Right lobe of liver (tissue), 4 donors: ENCODE data around the gene MAEL.

Experiments used
- POLR2A ChIP-seq: fragments of 450-650 bp; IDR thresholded peaks from one replicate; pipeline ENCODE4 v1.6.1; 2017; ENCODE audit warnings: antibody characterized with exemption, mild to moderate bottlenecking
- TF ChIP-seq, protein P1 (sequence below), 4 donors: fragments of 200-600 bp in 3 of 4; fragments of 450-650 bp in 1 of 4; IDR thresholded peaks; one replicate each; pipeline versions ENCODE4 v1.5.1 to v1.8.0; 2016 to 2022; ENCODE audit warnings: antibody characterized with exemption in 4 of 4, mild to moderate bottlenecking in 2 of 4
- donor health status: DM: no; HTN: no; CAD: no.
- donor health status: DM: no; HTN: no; CAD: no.
- donor health status: DM: no; HTN: yes; CAD: no.

DNA sequence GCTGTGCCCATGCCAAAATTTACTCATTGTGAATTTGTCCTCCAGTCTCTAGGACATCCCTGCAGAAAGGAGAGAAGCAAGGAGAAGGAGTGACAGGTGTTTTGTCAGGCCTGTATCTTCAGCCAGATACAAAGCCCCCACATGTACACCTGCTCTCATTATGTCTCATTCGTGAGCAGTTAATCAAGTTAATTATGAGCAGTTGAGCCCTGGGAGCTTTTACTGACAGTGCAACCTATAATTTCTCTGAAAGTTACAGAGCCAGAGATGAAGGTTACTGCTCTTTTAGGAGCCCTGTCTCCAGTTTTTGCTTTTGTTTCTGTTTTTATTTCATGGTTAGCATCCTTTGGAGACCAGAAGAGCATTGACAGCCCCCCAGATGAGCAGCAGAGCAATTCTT is 8.7 kb upstream of the MAEL start:
- TF ChIP-seq, protein P1, sequence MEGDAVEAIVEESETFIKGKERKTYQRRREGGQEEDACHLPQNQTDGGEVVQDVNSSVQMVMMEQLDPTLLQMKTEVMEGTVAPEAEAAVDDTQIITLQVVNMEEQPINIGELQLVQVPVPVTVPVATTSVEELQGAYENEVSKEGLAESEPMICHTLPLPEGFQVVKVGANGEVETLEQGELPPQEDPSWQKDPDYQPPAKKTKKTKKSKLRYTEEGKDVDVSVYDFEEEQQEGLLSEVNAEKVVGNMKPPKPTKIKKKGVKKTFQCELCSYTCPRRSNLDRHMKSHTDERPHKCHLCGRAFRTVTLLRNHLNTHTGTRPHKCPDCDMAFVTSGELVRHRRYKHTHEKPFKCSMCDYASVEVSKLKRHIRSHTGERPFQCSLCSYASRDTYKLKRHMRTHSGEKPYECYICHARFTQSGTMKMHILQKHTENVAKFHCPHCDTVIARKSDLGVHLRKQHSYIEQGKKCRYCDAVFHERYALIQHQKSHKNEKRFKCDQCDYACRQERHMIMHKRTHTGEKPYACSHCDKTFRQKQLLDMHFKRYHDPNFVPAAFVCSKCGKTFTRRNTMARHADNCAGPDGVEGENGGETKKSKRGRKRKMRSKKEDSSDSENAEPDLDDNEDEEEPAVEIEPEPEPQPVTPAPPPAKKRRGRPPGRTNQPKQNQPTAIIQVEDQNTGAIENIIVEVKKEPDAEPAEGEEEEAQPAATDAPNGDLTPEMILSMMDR (IDR thresholded peaks at IDR 0.05) = no peak
- TF ChIP-seq POLR2A = no peak
